ENCODE data around the gene MEG3. TPM values are rescaled to one million over a fixed set of nuclear protein-coding genes. Genes with fewer than 3 reads are reported as not detected.

Gene MEG3
- polyA plus RNA-seq, 1 donor from 2014 or later, result not detected

GRCh38 chr14:100875861-100876590 is 50.1 kb downstream of the MEG3 start:
- TF ChIP-seq POLR2AphosphoS5 (IDR thresholded peaks at IDR 0.05) (no peak), RAD21 (conservative IDR thresholded peaks at IDR 0.05) (no peak), EZH2 (IDR thresholded peaks at IDR 0.05; ENCODE audit: borderline replicate concordance, insufficient read depth, low read length, poor library complexity, severe bottlenecking) (no peak), MXI1 (conservative IDR thresholded peaks at IDR 0.05; ENCODE audit: poor library complexity, severe bottlenecking) (no peak)
- no peaks in the 10 kb centered on the region for H3K79me2 ChIP-seq (replicated peaks; ENCODE audit: insufficient read depth, low read length)

GRCh38 chr14:100878271-100879146 is 52.6 kb downstream of the MEG3 start:
- no peaks in the 10 kb centered on the region for H3F3A ChIP-seq (ENCODE audit: insufficient read depth, low read length, poor library complexity, severe bottlenecking)
- TF ChIP-seq SMC3 (conservative IDR thresholded peaks at IDR 0.05; ENCODE audit: poor library complexity) (no peak), CTCF (IDR thresholded peaks at IDR 0.05; ENCODE audit: poor library complexity, severe bottlenecking) (no peak), EZH2 (IDR thresholded peaks at IDR 0.05; ENCODE audit: borderline replicate concordance, insufficient read depth, low read length, poor library complexity, severe bottlenecking) (no peak), TAF1 (IDR thresholded peaks at IDR 0.05; ENCODE audit: low read depth) (no peak), POLR2AphosphoS5 (IDR thresholded peaks at IDR 0.05) (no peak), RAD21 (conservative IDR thresholded peaks at IDR 0.05) (no peak), REST (IDR thresholded peaks at IDR 0.05; ENCODE audit: borderline replicate concordance) (no peak), MXI1 (conservative IDR thresholded peaks at IDR 0.05; ENCODE audit: poor library complexity, severe bottlenecking) (no peak), EP300 (conservative IDR thresholded peaks at IDR 0.05; ENCODE audit: poor library complexity, severe bottlenecking) (no peak)
- no peak overlapping the region for H3K27ac ChIP-seq (ENCODE audit: low read length)
- H3K4me2 ChIP-seq (ENCODE audit: low read length), result no peak overlapping the region
- H3K36me3 ChIP-seq (ENCODE audit: insufficient read depth, low read length), result no peaks in the 10 kb centered on the region
- no peaks in the 10 kb centered on the region for H3K27me3 ChIP-seq (ENCODE audit: insufficient read depth, low read depth, low read length)
- no peaks in the 10 kb centered on the region for H4K20me1 ChIP-seq (ENCODE audit: insufficient read depth)
- no peaks in the 10 kb centered on the region for H3K9me2 ChIP-seq (ENCODE audit: insufficient read depth, low read length)
- no peaks in the 10 kb centered on the region for H3K79me2 ChIP-seq (replicated peaks; ENCODE audit: insufficient read depth, low read length)
- H3K4me3 ChIP-seq (ENCODE audit: low read length), result no peak overlapping the region
- H3K9ac ChIP-seq (ENCODE audit: low read length), result no peak overlapping the region
- no peak overlapping the region for H2AFZ ChIP-seq (ENCODE audit: low read depth, low read length)
- H3K9me3 ChIP-seq (ENCODE audit: low read length), result peaks cover 3% of the 10 kb centered on the region

More at GRCh38 chr14:100875861-100876590, 50.1 kb downstream of the MEG3 start:
- no peaks in the 10 kb centered on the region for H3F3A ChIP-seq (ENCODE audit: insufficient read depth, low read length, poor library complexity, severe bottlenecking)
- no peaks in the 10 kb centered on the region for H4K20me1 ChIP-seq (ENCODE audit: insufficient read depth)
- no peak overlapping the region for H3K4me3 ChIP-seq (ENCODE audit: low read length)
- H3K9me2 ChIP-seq (ENCODE audit: insufficient read depth, low read length), result no peaks in the 10 kb centered on the region
- H3K9ac ChIP-seq (ENCODE audit: low read length), result no peak overlapping the region
- no peak overlapping the region for H3K27ac ChIP-seq (ENCODE audit: low read length)
- no peaks in the 10 kb centered on the region for H3K36me3 ChIP-seq (ENCODE audit: insufficient read depth, low read length)
- no peak overlapping the region for H2AFZ ChIP-seq (ENCODE audit: low read depth, low read length)
- H3K9me3 ChIP-seq (ENCODE audit: low read length), result peaks cover 2% of the 10 kb centered on the region
- H3K27me3 ChIP-seq (ENCODE audit: insufficient read depth, low read depth, low read length), result no peaks in the 10 kb centered on the region
- H3K4me2 ChIP-seq (ENCODE audit: low read length), result no peak overlapping the region

Data from neural cell (in vitro differentiated cells).